OCI-LY7 (cell line): ENCODE results near the gene PTPN21. TPM values are rescaled to one million over a fixed set of nuclear protein-coding genes. Genes with fewer than 3 reads are reported as not detected.

Experiments used
- BruUV-seq: library from RNA; stranded (reverse); fragments of 400-500 nt; replicated peaks from 2 replicates; lab custom pipeline; 2021; lab: Mats Ljungman, UMichigan
- CTCF ChIA-PET: fragments of 300-600 bp; sonication (Branson Sonifier 250); formaldehyde crosslinking; loops from one replicate; lab custom pipeline; 2022; ENCODE audit warnings: antibody characterized with exemption; ENCODE audit not compliant: unreplicated experiment; lab: Charles Lee
- POLR2A ChIA-PET: fragments of 300-600 bp; sonication (Branson Sonifier 250); formaldehyde crosslinking; loops from one replicate; lab custom pipeline; 2022; ENCODE audit warnings: antibody characterized with exemption; lab: Charles Lee
- DNase-seq: peaks from one replicate; pipeline ENCODE4 v3.0.0-alpha.2; 2015; ENCODE audit warnings: low spot score
- H2AFZ ChIP-seq: fragments of 200-600 bp; sonication (generic), shearing (Covaris generic); 2 replicates; pipeline ENCODE4 v1.6.1; 2014; ENCODE audit warnings: mild to moderate bottlenecking, antibody characterized with exemption, low read length, moderate library complexity
- H3K27ac ChIP-seq: fragments of 200-600 bp; sonication (generic); 2 replicates; pipeline ENCODE4 v1.5.1; 2014; ENCODE audit warnings: mixed run types, low read depth, mild to moderate bottlenecking, moderate library complexity, low read length, inconsistent platforms; ENCODE audit not compliant: poor library complexity, severe bottlenecking
- H3K36me3 ChIP-seq: fragments of 200-600 bp; sonication (generic); 2 replicates; pipeline ENCODE4 v1.6.1; 2014; ENCODE audit warnings: mild to moderate bottlenecking, antibody characterized with exemption, low read length, moderate library complexity, mixed read lengths; ENCODE audit not compliant: insufficient read depth
- H3K4me1 ChIP-seq: fragments of 200-600 bp; sonication (generic); 2 replicates; pipeline ENCODE4 v1.5.1; 2014; ENCODE audit warnings: mild to moderate bottlenecking, low read length; ENCODE audit not compliant: insufficient read depth, poor library complexity, severe bottlenecking
- H3K4me2 ChIP-seq: fragments of 200-600 bp; sonication (generic); 2 replicates; pipeline ENCODE4 v1.6.1; 2014; ENCODE audit warnings: mild to moderate bottlenecking, low read length
- H3K4me3 ChIP-seq: fragments of 200-600 bp; sonication (generic); 2 replicates; pipeline ENCODE4 v1.5.1; 2014; ENCODE audit warnings: mild to moderate bottlenecking, low read depth, low read length; ENCODE audit not compliant: poor library complexity, severe bottlenecking
- H3K79me2 ChIP-seq: fragments of 200-600 bp; sonication (generic); 2 replicates; pipeline ENCODE4 v1.6.1; 2016; ENCODE audit warnings: low read depth, mild to moderate bottlenecking, low read length, moderate library complexity, mixed read lengths; ENCODE audit not compliant: insufficient read depth
- H3K9me2 ChIP-seq: fragments of 200-600 bp; sonication (generic); 2 replicates; pipeline ENCODE4 v1.6.1; 2016; ENCODE audit warnings: mild to moderate bottlenecking, low read length, mixed read lengths; ENCODE audit not compliant: insufficient read depth
- H3K9me3 ChIP-seq: fragments of 200-600 bp; sonication (generic); 2 replicates; pipeline ENCODE4 v1.6.1; 2014; ENCODE audit warnings: mild to moderate bottlenecking, mixed run types, low read length, mixed read lengths
- H4K20me1 ChIP-seq: fragments of 200-600 bp; sonication (generic); 2 replicates; pipeline ENCODE4 v1.6.1; 2014; ENCODE audit warnings: mild to moderate bottlenecking, antibody characterized with exemption, low read length, moderate library complexity, mixed read lengths; ENCODE audit not compliant: insufficient read depth
- EZH2phosphoT487 ChIP-seq: fragments of 200-600 bp; sonication (generic); IDR thresholded peaks from 2 replicates; pipeline ENCODE4 v1.6.1; 2018; ENCODE audit warnings: low read depth, borderline replicate concordance, mild to moderate bottlenecking, mixed run types, antibody characterized with exemption, low read length, moderate library complexity, mixed read lengths
- intact Hi-C: fragments of 100-400 bp; cut with micrococcal nuclease; formaldehyde crosslinking; loops from one replicate; pipeline ENCODE4 v1.10.0; 2022; ENCODE audit not compliant: unreplicated experiment
- total RNA-seq, 2 experiments: library from RNA; depleted of rRNA in 1 of 2; stranded (reverse); fragments of >200 nt in 1 of 2; shearing (Covaris generic) in 1 of 2; gene quantifications; 2 replicates each; pipeline ENCODE4 v1.2.3, GENCODE V29; 2014 to 2022
- TF ChIP-seq, protein P1 (sequence below): fragments of 200-600 bp; sonication (generic); conservative IDR thresholded peaks from 2 replicates; pipeline ENCODE4 v1.5.1; 2014; ENCODE audit warnings: mild to moderate bottlenecking, antibody characterized with exemption, low read length, moderate library complexity, mixed read lengths

Gene PTPN21
- total RNA-seq, 2 experiments from 2014 or later: not detected

DNA sequence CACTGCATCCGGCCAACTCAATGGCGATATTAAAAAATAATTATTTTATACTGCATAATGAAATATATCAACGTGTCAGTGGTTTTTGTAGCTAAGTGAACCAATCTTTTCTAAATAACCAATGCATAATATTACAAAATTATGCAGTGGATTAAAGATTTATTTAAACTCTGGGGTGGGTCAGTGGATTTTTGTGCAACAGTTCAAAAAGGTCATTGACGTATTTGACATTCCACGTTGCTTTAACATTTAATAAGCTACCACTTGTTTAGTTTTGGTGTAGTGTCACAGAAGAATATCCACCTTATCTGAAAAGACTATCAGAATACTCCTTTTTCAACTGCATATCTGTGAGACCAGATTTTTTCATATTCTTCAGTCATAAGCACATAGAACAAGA is 10.6 kb upstream of the PTPN21 start:
- H3K27ac ChIP-seq: no peak overlapping the region
- CTCF ChIA-PET: no interaction called here
- H3K9me2 ChIP-seq: no peaks in the 10 kb centered on the region
- BruUV-seq: no TSS peak
- no peak overlapping the region for H3K4me2 ChIP-seq
- no peak overlapping the region for H3K4me3 ChIP-seq
- peaks cover 16% of the 10 kb centered on the region for H3K4me1 ChIP-seq
- H3K79me2 ChIP-seq: peaks cover 25% of the 10 kb centered on the region
- peaks cover 47% of the 10 kb centered on the region for H3K36me3 ChIP-seq
- H3K9me3 ChIP-seq: peaks cover 11% of the 10 kb centered on the region
- POLR2A ChIA-PET: interaction anchor here (0.6 kb wide), 1 partner anchor 82 kb away, joined by 5 read pairs; no protein-coding TSS in a partner anchor
- 0 out of 2 replicates have a peak, but pooled peaks cover 5% of the 10 kb centered on the region for H4K20me1 ChIP-seq
- intact Hi-C loops: loop anchor here (10.0 kb wide), 1 partner anchor 181 kb away; the partner anchor contains the start of gene SPATA7
- H2AFZ ChIP-seq: no peak overlapping the region
- TF ChIP-seq, protein P1, sequence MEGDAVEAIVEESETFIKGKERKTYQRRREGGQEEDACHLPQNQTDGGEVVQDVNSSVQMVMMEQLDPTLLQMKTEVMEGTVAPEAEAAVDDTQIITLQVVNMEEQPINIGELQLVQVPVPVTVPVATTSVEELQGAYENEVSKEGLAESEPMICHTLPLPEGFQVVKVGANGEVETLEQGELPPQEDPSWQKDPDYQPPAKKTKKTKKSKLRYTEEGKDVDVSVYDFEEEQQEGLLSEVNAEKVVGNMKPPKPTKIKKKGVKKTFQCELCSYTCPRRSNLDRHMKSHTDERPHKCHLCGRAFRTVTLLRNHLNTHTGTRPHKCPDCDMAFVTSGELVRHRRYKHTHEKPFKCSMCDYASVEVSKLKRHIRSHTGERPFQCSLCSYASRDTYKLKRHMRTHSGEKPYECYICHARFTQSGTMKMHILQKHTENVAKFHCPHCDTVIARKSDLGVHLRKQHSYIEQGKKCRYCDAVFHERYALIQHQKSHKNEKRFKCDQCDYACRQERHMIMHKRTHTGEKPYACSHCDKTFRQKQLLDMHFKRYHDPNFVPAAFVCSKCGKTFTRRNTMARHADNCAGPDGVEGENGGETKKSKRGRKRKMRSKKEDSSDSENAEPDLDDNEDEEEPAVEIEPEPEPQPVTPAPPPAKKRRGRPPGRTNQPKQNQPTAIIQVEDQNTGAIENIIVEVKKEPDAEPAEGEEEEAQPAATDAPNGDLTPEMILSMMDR: no peak
- TF ChIP-seq EZH2phosphoT487: no peak
- no peak for DNase-seq

DNA sequence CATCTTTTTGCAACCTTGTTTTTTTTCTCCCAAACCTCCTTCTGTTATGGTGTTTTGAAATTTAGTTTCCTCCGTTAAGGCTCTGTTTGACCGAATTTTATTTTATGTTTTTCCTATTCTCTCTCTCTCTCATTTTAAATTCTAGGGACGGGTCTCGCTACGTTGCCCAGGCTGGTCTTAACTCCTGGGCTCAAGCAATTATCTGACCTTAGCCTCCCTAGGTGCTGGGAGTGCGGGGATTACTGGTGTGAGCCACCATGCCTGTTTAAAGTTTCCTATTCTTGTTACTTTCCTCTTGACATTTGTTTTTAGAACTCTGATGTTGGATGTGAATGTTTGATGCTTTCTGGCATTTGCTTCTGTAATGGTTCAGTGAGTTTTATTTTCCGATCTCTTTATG is 9.0 kb upstream of the PTPN21 start:
- ChIA-PET POLR2A (interaction anchor here (0.7 kb wide), 1 partner anchor 1155 kb away, joined by 3 read pairs; no protein-coding TSS in a partner anchor), CTCF (no interaction called here)
- peaks cover 25% of the 10 kb centered on the region for H3K79me2 ChIP-seq
- H4K20me1 ChIP-seq: 0 out of 2 replicates have a peak, but pooled peaks cover 5% of the 10 kb centered on the region
- peak overlapping the region; percentile 71 for H3K4me2 ChIP-seq
- no peak for TF ChIP-seq EZH2phosphoT487
- TF ChIP-seq, protein P1: no peak
- H3K4me1 ChIP-seq: peaks cover 16% of the 10 kb centered on the region
- BruUV-seq: no TSS peak
- peak overlapping the region; percentile 83; the same call in 1 of the 2 replicates for H2AFZ ChIP-seq
- H3K9me2 ChIP-seq: no peaks in the 10 kb centered on the region
- peaks cover 11% of the 10 kb centered on the region for H3K9me3 ChIP-seq
- DNase-seq: no peak
- H3K4me3 ChIP-seq: peak overlapping the region; percentile 94
- H3K27ac ChIP-seq: no peak overlapping the region
- peaks cover 31% of the 10 kb centered on the region for H3K36me3 ChIP-seq
- intact Hi-C loops: loop anchor here (1.0 to 10.0 kb wide), 2 partner anchors 179 to 228 kb away; partner anchors contain the start of genes EML5 and SPATA7
